Ishikawa (cell line): ENCODE results near the gene NEDD4L.

Experiments used
- CEBPB ChIP-seq: IDR thresholded peaks from 2 replicates; pipeline ENCODE4 v1.6.1; 2012
- CREB1 ChIP-seq: IDR thresholded peaks from 2 replicates; pipeline ENCODE4 v1.6.1; 2012; ENCODE audit warnings: low read depth
- EGR1 ChIP-seq: IDR thresholded peaks from 2 replicates; pipeline ENCODE4 v1.6.1; 2012
- EP300 ChIP-seq: IDR thresholded peaks from 2 replicates; pipeline ENCODE4 v1.6.1; 2012; ENCODE audit warnings: borderline replicate concordance
- FOXM1 ChIP-seq: IDR thresholded peaks from 2 replicates; pipeline ENCODE4 v1.6.1; 2012; ENCODE audit warnings: low read depth, borderline replicate concordance
- NFIC ChIP-seq: IDR thresholded peaks from 2 replicates; pipeline ENCODE4 v1.6.1; 2012
- RAD21 ChIP-seq: IDR thresholded peaks from 2 replicates; pipeline ENCODE4 v1.6.1; 2012; ENCODE audit warnings: low read depth
- TAF1 ChIP-seq: IDR thresholded peaks from 2 replicates; pipeline ENCODE4 v1.6.1; 2012; ENCODE audit warnings: low read depth, mild to moderate bottlenecking
- TCF12 ChIP-seq: IDR thresholded peaks from 2 replicates; pipeline ENCODE4 v1.6.1; 2012; ENCODE audit warnings: low read depth
- TEAD4 ChIP-seq: IDR thresholded peaks from 2 replicates; pipeline ENCODE4 v1.6.1; 2012
- YY1 ChIP-seq: IDR thresholded peaks from 2 replicates; pipeline ENCODE4 v1.6.1; 2012; ENCODE audit warnings: low read depth
- ZBTB7A ChIP-seq: IDR thresholded peaks from 2 replicates; pipeline ENCODE4 v1.6.1; 2012; ENCODE audit warnings: low read depth
- TF ChIP-seq, protein P1 (sequence below): IDR thresholded peaks from 2 replicates; pipeline ENCODE4 v1.6.1; 2012; ENCODE audit warnings: low read depth, mild to moderate bottlenecking
- TF ChIP-seq, protein P2 (sequence below): IDR thresholded peaks from 2 replicates; pipeline ENCODE4 v1.6.1; 2012
- TF ChIP-seq, protein P3 (sequence below): IDR thresholded peaks from 2 replicates; pipeline ENCODE4 v1.6.1; 2012

Gene NEDD4L

DNA sequence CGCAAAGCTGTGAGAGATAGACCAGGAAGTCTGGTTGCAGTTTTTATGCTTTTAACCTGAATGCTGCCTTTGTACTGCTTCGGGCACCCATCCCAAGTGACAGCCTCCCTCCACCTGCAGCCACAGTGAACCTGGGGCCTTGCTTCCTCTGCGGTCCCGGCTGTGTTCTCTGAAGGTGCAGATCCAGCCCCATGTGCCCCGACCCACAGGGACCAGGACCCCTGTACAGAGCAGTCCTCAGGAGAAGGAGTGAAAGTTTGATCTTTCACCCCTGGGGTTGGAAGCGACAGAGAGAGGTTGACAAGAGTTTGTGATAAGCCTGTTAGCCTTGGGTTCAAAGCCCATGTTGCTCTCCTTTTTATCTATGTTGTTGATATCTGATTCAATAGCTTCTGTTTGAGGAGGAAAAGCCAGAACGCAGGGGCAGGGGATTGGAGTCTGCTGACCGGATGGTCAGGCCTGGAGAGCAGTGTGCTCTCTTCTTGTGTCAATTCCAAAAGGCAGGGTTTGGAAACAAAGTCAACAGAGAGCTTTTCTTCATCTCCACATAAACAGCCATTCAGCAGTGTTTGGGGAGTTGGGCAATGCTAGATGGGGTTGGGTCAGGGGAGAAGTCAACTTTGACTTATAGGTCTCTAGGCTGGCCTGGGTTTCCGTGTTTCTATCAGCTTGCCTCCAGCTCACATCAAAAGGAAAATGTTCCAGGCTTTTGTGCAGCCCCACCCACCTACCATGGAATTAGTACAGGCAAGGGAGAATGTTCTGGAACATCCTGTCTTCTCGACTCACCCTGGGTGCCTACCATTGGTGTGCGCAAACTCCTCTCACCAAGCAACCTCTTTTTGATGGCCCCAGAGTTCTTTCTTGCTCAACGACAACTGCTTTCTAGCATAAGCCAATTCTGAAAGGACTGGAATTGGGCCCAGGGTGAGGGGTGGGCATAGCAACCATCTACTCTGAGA lies 369.9 kb downstream of the NEDD4L start:
- TF ChIP-seq CREB1 (no peak), CEBPB (no peak), EGR1 (no peak), NFIC (no peak), TEAD4 (no peak), RAD21 (no peak), ZBTB7A (no peak), TCF12 (no peak), TAF1 (no peak), EP300 (no peak), YY1 (no peak), FOXM1 (no peak)
- TF ChIP-seq, protein P1, sequence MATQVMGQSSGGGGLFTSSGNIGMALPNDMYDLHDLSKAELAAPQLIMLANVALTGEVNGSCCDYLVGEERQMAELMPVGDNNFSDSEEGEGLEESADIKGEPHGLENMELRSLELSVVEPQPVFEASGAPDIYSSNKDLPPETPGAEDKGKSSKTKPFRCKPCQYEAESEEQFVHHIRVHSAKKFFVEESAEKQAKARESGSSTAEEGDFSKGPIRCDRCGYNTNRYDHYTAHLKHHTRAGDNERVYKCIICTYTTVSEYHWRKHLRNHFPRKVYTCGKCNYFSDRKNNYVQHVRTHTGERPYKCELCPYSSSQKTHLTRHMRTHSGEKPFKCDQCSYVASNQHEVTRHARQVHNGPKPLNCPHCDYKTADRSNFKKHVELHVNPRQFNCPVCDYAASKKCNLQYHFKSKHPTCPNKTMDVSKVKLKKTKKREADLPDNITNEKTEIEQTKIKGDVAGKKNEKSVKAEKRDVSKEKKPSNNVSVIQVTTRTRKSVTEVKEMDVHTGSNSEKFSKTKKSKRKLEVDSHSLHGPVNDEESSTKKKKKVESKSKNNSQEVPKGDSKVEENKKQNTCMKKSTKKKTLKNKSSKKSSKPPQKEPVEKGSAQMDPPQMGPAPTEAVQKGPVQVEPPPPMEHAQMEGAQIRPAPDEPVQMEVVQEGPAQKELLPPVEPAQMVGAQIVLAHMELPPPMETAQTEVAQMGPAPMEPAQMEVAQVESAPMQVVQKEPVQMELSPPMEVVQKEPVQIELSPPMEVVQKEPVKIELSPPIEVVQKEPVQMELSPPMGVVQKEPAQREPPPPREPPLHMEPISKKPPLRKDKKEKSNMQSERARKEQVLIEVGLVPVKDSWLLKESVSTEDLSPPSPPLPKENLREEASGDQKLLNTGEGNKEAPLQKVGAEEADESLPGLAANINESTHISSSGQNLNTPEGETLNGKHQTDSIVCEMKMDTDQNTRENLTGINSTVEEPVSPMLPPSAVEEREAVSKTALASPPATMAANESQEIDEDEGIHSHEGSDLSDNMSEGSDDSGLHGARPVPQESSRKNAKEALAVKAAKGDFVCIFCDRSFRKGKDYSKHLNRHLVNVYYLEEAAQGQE = no peak
- TF ChIP-seq, protein P2, sequence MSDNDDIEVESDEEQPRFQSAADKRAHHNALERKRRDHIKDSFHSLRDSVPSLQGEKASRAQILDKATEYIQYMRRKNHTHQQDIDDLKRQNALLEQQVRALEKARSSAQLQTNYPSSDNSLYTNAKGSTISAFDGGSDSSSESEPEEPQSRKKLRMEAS = no peak
- TF ChIP-seq, protein P3, sequence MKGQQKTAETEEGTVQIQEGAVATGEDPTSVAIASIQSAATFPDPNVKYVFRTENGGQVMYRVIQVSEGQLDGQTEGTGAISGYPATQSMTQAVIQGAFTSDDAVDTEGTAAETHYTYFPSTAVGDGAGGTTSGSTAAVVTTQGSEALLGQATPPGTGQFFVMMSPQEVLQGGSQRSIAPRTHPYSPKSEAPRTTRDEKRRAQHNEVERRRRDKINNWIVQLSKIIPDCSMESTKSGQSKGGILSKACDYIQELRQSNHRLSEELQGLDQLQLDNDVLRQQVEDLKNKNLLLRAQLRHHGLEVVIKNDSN = no peak

DNA sequence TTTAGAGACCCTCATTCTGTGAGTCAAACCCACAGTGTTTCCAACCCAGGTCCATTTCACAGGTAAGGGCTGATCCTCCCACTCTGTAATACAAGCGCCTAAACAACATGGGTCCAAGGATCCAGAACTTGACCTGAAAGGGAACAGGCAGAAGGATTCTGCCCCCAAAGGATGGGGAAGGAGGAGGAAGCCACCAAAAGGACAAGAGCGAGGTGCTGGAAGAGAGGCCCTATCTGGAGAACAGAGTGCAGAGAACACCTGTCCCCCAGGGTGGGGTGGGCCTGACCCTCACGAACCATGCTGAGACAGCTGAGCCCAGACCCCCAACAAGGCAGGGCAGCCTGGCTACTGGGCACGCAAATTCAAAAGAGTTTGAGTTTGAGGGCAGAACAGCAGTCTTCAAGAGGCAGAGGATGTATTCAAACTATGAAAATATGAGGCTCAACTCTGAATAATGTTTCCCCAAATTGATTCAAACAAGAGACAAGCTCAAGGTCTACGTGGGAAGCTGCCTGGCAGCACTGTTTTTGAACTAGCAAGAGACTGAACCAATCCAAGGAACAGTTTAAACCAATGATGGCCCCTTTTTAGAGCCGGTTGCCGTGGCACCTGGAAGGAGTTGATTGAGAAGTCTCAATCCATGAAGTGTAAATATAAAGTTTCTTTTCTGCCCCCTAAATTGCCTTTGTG lies 372.1 kb downstream of the NEDD4L start:
- TF ChIP-seq CREB1 (no peak), ZBTB7A (no peak), RAD21 (no peak), YY1 (no peak), TCF12 (no peak), NFIC (no peak), CEBPB (no peak), TEAD4 (no peak), EGR1 (no peak)
- TF ChIP-seq, protein P2 = no peak
- TF ChIP-seq, protein P1 = no peak

DNA sequence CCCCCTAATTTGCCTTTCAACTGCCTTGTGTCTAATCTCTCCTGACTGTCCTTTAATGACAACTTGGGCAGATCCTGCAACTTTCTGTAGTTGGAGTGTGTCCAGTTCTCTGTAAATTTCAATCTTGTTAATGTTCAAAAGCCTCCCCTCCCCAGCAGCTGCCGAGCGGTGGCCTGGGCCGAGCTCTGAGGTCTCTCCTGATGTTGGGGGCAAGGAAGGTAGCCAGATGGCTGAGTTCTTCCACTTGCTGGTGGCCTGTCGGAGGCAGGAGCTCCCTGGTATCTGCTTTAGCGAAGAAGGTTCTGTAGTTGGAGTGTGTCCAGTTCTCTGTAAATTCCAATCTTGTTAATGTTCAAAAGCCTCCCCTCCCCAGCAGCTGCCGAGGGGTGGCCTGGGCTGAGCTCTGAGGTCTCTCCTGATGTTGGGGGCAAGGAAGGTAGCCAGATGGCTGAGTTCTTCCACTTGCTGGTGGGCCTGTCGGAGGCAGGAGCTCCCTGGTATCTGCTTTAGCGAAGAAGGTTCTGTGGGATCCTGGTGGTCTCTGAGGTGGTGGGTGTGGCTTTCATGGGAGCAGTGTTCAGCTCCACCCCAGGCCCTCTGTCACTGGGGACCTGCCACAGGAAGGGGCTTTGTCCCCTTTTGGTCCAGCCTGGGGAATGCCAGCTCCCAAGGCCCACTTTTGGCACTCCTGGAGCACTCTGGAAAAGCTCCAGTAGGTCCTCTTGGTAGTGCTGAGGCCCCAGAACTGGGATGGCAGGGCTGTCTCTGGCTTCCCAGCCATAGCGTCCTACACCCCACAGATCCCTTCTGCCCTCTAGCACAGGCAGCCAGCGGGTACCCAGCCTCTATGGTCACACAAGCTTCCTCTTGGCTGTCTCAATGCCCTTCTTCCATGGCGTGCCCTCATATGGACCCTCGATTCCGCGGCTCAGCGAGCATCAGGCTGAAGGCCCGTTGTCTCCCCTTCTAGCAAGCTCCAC lies 373.0 kb downstream of the NEDD4L start:
- no peak for TF ChIP-seq CEBPB
- no peak for TF ChIP-seq YY1
- TF ChIP-seq ZBTB7A = no peak
- no peak for TF ChIP-seq TAF1
- TF ChIP-seq TCF12 = no peak
- TF ChIP-seq, protein P3 = no peak
- TF ChIP-seq, protein P1 = no peak
- TF ChIP-seq CREB1 = no peak
- TF ChIP-seq EGR1 = no peak
- no peak for TF ChIP-seq RAD21
- TF ChIP-seq, protein P2 = no peak
- no peak for TF ChIP-seq FOXM1
